HG03442 (cell line): Measurements from ENCODE around the gene C22orf23.

Experiments used
- ATAC-seq: cut with Tn5 transposase; IDR thresholded peaks from one replicate; pipeline ENCODE4 v1.9.1; 2021; ENCODE audit warnings: mild to moderate bottlenecking, moderate library complexity; ENCODE audit not compliant: unreplicated experiment

The C22orf23 gene

DNA sequence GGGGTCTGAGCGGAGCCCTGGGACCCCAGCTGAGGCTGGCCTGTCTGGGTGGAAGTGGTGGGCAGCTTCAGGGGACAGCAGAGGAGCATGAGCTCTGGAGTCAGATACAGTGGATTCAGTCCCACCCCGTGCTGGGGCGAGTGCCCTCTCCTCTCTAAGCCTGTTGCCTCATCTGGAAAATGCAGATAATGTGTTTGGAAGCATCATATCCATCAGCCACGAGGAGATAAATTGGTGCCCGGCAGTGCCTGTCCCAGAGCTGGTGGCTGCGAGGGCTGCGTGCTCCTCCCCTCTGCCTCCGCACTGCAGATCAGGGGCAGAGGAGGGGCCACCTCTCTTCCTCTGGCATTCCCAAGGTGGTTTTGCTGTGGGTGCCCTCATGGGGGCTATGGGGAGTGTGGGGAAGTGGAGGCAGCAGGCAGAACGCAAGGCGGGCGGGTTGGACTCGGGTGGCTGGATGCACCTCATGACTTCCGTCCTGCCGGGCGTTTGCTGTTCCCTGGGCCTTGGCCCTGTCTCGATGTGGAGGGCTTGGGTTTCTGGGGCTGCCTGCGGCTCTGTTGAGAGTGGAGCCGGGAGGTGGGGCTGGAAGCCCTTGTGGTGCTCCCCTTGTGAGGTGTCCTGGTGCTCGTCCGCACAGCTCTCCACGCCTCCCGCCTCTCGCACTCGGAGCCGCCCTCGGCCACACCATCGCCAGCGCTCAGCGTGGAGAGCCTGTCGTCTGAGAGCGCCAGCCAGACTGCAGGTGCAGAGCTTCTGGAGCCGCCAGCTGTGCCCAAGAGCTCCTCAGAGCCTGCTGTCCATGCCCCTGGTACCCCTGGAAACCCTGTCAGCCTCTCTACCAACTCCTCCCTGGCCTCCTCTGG, 26.4 kb downstream of the C22orf23 start:
- ATAC-seq, result no peak

DNA sequence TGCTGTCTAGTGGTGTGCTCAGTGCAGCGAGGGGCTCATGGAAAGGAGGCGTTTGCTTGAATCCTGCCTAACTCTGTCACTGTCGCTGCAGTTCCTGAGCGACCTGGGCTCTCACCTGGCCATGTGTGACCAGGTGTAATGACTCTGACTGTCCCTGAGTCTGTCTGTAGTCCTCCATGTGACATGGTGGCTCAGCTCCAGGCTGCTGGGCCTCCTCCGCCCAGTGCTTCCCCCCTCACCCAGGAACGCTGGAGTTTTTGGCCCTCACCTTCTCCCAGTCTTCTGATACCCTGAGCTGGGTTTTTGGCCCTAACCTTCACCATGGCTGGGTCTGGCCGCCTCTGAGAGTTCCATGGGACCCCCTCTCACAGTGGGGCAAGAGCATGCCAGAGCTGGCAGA, 27.0 kb downstream of the C22orf23 start:
- ATAC-seq, result no peak

DNA sequence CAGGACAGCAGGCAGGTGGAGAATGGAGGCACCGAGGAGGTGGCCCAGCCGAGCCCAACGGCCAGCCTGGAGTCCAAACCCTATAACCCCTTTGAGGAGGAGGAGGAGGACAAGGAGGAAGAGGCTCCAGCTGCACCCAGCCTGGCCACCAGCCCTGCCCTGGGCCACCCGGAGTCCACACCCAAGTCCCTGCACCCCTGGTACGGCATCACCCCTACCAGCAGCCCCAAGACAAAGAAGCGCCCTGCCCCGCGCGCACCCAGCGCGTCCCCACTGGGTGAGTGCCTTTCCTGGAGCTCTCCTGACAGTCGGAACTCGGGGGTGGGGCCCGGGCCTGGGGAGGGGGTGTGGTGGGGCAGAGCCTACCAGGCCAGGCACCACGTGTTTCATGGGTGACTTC, 27.6 kb downstream of the C22orf23 start:
- no peak for ATAC-seq

DNA sequence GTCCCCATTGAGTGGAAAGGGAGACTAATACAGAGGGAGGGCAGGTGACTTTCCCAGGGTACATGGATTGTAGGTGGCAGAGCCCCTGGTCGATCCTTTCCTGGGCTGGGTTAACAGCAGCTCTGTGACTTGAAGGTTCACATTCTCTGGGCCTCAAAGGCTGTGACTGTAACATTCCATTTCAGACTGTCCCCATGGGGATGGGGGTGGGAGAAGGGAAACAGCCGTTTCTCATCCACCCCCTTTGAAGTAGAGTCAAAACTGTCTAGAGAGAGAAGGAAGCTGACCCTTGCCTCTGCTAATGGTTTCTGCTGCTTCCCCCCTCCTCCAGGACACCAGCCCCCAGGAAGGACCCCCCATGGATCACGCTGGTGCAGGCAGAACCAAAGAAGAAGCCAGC, 28.1 kb downstream of the C22orf23 start:
- ATAC-seq, result no peak

DNA sequence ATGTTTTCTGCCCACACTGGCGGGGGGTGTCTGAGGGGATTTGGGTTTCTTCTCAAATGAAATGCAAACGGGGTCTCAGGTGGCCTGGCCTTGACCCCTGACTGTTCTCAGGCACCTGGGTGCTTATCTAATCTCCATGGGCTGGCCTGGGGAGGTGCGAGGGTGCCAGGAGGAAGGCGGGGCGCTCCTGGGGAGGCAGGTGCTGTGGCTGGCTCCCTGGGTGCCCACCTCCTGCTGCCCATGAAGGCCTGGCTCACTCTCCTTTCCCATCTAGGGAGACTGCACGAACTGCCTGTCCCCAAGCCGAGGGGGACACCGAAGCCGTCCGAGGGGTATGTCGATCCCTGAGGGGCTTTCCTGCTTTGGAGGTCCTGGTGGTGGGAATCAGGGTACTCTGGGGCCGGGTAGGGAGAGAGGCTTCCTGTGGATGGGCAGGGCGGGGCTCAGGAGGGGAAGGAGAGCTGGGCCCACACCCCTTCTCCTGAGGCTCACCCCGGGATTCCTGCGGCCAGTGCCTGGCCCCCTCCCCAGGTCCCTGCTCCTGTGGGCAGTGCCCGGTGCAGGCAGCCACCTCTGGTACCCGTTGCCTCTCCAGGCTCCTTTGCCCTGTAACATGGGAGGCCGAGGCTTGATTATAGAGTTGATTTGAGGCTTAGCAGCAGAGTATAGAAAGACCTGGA, 28.9 kb downstream of the C22orf23 start:
- no peak for ATAC-seq

DNA sequence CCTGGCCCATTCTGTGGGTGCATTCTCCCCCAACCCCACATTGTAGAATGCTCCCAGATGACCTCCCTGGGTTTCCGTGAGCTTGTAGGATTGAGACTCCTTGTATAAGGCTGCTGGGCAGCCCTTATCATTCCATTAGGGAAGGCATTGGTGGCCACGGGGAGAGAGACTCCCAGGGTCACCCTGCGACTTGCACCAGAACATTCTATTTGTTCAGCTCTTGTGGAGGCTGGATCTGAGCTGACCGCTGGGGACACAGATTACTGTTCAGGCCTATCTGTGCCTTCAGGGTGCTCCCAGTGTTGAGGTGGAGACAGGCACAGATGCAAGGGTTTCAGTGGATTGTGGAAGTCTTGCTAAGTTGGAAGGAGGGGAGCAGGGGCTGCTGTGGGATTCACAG, 29.5 kb downstream of the C22orf23 start:
- no peak for ATAC-seq

DNA sequence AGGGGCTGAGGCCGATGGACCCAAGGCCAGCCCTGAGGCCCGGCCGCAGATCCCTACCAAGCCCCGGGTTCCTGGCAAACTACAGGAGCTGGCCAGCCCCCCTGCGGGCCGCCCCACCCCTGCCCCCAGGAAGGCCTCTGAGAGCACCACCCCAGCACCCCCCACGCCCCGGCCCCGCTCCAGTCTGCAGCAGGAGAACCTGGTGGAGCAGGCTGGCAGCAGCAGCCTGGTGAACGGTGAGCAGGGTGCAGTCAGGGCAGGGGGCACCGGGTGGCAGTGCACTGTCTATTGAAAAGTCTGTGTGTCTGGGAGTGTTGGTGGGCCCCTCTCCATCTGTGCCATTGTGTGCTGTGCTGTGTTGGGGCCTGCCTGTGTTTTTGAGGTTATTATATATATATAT, 31.2 kb downstream of the C22orf23 start:
- ATAC-seq, result no peak

DNA sequence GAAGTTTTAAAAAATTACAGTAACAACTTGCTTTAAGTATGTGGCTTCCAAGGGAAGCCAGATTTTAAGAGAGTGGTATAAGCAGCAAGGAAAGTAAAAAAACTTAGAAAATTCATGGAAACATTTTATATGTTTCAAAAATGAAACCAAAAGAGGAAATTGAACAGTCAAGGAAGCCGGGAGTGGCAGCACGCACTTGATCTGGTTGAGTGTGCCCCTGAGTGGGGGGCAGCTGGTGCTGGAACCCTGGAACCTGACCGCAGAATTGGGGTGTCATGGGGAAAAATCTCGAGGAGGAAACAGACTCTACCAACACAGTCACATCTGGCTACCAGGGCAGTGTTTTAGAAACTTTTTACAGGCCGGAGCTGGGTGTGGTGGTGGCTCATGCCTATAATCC, 33.3 kb downstream of the C22orf23 start:
- ATAC-seq, result no peak

DNA sequence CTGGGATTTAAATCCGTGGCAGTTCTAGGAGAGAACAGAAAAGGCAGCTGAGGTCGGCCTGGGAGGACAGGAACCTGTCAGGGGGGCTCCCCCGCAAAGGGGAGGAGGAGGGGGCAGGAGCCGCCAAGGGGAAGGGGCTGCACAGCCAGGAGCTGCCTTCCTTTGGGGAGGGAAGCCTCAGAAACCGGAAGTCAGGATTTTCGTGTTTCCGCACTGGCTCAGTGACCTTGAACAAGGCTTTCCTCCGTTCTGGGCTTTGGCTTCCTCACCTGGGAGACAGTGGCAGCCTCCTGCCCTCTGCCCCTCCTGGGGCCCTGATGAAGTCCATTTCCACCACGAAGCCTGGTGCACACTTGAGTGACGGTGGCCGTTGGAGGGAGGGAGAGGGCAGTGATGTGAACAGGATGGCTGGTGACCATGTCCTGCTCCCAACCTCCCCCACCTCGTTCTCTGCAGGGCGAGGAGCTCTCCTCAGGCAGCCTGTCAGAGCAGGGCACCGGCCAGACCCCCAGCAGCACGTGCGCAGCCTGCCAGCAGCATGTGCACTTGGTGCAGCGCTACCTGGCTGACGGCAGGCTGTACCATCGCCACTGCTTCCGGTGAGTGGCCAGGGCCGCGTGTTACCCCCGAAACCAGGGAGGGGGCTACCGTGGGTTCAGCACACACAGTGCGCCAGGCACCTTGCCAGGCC, 34.7 kb downstream of the C22orf23 start:
- ATAC-seq, result no peak

DNA sequence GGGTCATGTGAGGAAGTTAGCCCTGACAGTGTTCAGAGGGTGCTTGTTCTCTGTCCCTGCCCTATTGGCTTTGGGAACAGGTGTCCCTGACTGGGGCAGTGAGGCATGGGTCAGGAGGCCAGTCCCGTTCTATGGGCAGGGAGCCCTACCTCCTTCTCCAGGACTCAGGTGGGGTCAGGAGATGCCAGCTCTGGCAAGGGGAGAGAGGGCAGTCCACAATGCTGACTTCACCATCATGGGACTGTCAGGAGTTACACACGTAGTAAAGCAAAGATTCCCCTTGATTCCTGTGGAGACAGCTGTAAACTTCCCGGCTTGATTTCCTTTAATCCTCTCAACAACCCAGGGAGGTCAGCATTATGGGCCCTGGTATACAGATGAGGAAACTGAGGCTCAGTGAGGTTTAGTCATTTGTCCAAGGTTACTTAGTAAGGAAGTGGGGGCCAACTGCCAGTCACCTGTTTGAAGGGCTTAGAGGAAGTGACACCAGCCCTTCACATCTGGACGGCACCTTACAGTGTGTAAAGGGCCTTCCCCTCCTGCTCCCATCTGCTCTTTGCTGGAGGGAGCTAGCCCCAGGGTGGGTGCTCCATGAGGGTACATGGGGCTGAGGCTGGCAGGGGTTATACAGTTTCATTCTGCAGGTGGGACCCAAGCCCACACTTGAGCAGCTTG, 35.4 kb downstream of the C22orf23 start:
- no peak for ATAC-seq

DNA sequence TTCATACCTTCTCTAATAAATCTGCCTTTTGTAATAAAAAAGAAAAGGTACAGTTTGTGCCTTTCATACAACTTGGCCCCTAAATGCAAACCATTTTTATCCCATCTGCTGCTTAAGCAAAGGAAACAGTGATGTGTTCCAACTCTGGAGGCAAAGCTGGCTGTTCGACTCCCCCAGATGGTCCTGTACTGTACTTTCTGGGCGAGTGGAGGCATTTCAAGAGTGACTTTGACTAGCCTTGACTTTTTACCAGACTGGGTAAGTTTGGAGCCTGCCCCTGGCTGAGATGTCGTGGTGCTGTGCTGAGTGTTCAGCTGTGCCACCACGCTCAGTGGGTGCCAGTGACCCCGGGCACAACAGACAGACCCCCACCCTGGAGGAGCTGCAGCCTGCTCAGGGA, 37.1 kb downstream of the C22orf23 start:
- ATAC-seq, result no peak

DNA sequence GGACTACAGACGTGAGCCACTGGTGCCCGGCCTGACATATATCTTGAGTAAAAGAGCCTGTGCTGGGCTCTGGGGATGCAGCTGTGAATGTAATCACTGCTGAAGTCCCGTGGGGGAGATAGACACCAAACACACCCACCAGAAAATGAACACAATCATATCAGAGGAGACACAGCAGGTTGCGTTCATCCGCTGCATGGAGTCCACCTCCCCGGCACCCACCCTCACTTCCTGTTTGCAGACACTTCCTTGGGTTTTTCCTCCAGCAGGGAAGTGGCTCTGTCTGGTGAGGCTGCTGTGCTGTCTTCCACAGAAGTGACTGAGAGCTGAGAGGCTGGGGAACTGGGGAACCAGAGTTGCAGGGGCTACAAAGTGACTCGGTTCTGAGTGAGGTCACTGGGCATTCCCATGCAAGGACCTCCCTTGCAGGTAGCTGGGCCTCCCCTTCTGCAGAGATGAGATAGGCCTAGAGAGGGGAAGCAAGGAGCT, 40.1 kb downstream of the C22orf23 start:
- no peak for ATAC-seq

DNA sequence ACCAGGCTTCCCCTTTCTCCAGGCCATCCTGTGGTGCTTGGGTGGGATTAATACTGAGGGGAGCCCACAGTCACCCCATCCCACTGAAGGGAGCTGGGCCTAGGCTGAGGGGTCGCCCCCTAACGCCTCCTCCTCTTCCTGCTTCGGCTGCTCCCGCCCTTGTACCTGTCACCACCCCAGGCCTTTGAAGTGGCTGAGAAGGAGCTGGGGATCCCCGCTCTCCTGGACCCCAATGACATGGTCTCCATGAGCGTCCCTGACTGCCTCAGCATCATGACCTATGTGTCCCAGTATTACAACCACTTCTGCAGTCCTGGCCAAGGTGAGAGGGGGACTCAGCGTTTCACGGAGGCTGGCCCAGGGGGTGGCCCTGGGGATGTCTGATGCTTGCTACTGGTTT, 41.2 kb downstream of the C22orf23 start:
- ATAC-seq, result no peak

DNA sequence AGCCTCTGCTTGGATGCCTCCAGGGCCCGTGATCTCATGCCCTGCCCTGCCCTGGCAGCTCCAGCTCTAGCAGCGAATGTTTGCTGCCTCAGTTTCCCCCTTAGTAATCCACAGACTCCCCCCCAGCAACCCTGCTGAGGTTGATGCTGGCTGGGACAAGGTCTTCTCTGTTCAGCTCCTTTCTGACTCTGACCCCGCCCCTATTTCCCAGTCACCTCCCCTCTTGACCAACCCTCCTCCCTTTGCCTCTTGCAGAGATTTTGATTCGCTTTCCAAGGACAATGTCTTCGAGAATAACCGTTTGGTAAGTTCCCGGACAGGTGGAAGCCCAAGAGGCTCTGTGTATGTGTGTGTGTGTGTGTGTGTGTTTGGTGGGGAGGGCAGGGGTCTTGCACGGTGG, 41.7 kb downstream of the C22orf23 start:
- no peak for ATAC-seq

DNA sequence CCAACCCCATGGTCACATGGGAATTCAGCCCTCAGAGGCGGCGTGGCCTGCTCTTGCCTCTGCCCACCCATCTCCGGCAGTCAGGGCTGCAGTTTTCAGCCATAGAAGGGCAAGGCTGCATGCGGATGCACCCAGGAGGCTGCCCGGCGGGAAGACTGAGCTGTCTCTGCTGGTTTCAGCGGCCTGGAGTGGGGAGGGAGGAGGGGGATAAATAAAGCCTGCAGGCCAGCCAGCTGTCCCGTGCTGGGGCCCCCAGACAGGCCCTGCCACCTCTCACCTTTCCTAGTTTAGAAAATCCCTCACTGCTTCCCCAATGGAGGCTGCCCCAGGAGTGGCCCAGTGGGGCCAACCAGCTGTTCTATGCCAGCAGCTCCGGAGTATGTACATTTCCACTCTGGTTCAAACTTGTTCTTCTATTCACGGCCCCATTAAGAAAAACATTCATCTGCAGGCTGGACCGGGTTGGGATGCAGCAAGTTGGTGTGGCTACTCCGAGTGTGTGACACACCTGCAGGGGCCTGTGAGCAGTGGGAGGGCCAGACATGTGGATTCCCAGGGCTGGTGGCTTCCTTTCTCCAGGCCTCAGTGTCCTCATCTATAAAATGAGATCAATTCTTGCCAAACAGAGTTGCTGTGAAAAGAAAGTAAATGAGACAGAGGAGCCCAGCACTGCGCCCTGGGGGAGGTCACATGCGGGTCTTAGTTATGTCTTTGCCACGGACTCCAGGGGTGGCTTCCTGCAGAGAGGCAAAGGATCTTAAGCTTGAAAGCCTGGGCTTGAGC, 42.3 kb downstream of the C22orf23 start:
- no peak for ATAC-seq

DNA sequence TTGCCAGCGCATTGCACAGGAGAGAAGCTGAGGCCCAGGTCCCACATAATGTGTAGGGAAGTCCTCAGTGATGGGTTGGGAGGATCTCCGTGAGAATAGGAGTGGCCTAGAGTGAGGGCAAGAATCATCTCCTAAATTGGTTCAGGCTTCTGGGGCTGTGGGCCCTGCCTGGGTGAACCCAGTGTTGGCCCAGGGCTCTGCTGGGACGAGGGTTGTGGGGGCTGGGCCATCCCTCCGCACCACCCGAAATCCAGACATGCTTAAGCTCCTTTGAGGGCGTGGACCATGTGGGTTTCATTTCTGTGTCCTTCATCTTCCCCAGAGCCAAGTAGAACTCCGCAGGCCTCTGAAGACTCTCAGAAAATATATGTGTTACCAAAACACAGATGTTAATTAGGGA, 43.6 kb downstream of the C22orf23 start:
- ATAC-seq, result no peak

DNA sequence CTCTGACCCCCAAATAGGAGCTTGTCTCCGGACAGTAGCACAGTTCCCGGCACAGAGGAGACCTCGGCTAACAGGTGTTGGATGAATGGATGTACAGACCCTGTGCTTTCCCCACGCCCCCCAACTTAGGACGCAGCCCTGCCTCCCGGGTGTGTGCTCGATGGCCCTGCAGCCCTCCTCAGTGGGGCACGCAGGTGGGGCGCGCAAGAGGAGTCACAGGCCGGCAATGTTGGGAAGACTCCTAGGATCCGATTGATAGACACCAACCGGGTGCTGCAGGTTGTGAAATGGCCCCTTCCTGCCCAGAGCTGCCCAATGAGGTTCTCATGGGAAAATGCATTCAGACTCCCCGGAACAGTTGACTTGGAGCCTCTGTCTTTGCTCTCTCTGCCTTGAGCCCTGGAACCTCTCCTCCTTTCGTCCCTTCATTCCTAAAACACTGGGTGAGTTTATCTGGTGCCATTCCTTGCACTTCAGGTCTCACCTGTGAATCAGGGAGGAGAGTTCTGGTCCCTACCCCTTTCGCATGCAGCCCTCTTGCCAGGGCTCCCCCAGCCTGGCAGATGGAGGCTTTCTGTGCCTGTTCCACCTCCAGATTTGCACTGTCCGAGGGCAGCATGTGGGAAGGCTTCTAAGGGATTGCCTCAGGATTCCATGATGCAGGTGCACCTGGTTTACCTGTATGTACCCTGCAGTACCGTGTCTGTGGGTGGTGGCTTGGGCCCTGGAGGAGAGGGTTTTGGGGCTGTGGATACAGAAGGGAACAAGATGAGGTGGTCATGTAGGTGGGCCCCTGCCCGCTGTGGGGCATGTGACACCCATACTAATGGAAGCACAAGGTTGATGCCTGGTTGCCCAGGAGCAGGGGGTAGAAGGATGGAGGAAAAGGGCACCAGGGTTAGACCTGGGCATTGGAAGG, 46.1 kb downstream of the C22orf23 start:
- no peak for ATAC-seq

DNA sequence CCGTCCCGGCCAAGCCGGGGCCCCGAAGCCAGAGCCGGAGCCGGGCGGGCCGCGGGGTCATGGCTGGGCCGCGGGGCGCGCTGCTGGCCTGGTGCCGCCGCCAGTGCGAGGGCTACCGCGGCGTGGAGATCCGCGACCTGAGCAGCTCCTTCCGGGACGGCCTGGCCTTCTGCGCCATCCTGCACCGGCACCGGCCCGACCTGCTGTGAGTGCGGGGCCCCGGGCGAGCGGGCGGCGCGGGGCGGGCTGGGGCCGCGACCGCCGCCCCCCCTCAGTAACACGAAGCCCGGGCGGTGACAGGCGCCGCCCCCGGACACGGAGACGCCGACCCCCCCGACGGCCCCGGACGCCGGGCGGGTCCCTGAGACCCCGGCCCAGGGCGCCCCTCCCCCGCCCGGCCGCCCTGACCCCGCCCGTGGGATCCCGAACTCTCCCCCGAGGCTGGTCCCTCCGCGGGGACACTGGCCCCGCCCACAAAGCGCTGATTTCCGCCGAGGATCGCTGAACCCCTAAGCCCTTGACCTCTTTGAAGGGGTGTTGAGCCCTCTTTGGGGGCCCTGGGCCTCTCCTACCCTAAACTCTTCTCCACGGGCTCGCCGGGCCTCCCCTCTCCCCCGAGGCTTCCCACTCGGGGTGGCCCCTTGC, 46.9 kb downstream of the C22orf23 start:
- peak; percentile 21 for ATAC-seq
